Activated T-cell treated with anti-CD3 and anti-CD28 coated beads, Interleukin-2, amount 50 U/mL, for 1 hour (primary cell): Measurements from ENCODE around the gene TRPC4AP.
"Not testable (repeated sequence)": the region's sequence is repeated elsewhere in the genome, so short reads cannot be mapped to it uniquely, and the experiment has no call there.

Experiments used
- DNase-seq: peaks from one replicate; pipeline ENCODE4 v3.0.0-alpha.2; 2020

The TRPC4AP gene, protein sequence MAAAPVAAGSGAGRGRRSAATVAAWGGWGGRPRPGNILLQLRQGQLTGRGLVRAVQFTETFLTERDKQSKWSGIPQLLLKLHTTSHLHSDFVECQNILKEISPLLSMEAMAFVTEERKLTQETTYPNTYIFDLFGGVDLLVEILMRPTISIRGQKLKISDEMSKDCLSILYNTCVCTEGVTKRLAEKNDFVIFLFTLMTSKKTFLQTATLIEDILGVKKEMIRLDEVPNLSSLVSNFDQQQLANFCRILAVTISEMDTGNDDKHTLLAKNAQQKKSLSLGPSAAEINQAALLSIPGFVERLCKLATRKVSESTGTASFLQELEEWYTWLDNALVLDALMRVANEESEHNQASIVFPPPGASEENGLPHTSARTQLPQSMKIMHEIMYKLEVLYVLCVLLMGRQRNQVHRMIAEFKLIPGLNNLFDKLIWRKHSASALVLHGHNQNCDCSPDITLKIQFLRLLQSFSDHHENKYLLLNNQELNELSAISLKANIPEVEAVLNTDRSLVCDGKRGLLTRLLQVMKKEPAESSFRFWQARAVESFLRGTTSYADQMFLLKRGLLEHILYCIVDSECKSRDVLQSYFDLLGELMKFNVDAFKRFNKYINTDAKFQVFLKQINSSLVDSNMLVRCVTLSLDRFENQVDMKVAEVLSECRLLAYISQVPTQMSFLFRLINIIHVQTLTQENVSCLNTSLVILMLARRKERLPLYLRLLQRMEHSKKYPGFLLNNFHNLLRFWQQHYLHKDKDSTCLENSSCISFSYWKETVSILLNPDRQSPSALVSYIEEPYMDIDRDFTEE

DNA sequence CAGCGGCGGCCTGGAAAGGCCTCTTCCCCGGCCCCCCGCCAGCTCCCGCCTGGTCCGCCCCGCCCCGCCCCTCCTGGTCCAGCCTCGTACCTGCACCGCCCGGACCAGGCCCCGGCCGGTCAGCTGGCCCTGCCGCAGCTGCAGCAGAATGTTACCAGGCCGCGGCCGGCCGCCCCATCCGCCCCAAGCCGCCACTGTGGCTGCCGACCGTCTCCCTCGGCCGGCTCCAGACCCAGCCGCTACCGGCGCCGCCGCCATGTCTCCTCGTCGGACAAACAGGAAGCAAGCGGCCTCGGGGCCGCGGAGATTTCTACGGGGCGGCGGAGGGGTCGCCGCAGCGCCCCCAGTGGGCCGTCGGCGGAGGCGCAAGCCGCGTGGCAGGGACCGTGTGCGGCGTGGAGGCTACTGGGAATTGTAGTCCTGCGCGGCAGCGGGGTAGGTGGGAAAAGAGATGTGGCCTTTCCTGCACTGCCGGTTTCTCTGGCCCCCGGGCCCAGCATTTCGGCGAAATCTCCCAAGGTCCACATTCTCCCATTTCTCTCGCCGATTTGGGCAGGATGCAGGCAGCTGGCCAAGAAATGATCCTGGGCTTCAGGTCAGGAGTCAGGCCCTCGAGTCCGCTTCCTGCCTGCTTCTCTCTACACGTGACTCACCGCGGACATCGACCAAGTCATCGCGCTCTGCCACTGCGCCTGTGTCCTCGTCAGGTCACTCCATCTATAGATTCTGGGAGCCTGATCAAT is at the start of gene TRPC4AP:
Gene TRPC4AP (minus strand): TSS at position 284 of the 743 bp plus-strand sequence. CDS start 26 bp downstream, at position 258.
- DNase-seq, result peak; percentile 91

DNA sequence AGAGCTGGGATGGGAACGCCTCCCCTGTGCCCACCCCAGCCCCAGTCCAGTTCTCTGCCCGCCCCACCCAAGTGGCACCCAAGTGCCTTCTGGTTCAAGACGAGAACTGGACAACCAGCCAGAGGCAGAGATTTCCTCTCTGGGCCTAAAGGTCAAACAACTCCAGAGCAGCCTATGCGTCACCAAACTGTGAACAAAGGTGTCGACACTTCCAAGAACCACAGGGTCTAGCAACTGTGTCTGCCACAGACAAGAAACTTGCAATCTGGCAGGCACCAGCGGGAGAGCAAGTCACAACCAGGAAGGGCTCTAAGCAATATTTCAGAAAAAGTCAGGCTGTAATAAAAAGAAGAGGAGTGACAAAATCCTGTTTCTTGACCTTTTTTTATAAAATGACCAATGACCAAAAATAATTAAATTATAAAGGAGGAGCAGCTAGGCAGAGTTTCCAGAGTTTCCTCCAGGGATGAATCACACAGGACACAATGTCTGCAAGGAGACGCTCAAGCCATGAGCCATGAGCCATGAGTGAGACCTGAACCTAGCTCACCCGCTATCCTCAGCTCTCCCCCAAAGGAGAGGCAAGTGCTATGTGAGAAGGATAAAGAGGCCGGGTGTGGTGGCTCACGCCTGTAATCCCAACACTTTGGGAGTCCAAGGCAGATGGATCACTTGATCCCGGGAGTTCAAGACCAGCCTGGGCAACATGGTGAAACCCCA is 43.4 kb upstream of the TRPC4AP start:
- no peak for DNase-seq

DNA sequence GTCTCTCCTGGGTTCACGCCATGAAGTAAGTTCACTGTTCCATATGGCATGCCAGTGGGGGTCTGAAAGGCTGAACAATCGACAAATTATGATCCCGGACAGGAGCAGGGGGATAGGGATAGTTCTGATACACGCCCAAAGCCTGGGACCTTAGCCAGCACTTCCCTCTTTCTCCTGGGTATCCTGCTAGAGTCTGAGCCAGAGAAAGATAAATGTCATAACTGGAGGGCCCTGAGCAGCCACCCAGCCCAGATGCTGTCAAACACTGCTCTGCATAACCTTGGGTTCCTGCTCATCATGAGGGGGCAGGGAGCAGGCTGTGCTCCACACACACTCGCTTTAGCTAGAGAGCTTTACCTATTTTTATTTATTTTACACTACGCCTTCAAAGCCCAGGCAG is 42.3 kb upstream of the TRPC4AP start:
- DNase-seq, result no peak

DNA sequence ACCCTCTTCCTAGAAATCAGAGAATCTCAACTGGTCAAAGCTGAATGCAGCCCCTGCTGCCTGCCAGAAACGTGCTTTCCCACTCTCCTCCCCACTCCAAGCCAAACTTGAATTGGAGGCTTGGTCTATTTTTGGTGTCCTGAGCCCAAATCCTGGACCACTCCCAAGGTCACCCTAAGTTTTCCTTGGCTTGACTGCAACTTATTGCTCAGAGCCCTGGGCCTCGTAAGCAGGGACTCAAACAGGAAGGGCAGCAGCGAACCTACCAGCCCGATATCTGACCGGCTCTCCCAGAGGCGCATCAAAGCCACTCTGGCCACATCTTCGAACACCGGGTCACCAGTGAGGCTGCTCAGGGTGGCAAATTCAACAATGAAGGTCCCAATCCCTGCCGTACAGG is 41.9 kb upstream of the TRPC4AP start:
- no peak for DNase-seq

DNA sequence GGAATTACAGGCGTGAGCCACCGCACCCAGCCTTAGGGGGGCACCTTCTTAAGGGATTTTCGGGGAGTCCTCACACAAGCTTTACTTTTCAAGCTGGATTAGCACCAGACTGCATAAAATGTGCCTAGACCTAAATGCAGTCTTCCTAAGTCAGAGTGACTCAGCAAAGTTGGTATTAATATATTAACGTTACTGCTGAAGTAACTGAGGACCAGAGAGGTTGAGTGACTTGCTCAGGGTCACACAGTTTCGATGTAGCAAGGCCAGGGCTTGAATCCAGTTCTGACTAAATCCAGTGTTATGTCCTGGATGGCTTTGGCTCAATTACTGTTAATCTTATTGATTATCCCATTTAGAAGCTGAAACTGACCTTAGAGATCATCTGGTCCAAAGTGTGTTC is 41.1 kb upstream of the TRPC4AP start:
- DNase-seq, result no peak

DNA sequence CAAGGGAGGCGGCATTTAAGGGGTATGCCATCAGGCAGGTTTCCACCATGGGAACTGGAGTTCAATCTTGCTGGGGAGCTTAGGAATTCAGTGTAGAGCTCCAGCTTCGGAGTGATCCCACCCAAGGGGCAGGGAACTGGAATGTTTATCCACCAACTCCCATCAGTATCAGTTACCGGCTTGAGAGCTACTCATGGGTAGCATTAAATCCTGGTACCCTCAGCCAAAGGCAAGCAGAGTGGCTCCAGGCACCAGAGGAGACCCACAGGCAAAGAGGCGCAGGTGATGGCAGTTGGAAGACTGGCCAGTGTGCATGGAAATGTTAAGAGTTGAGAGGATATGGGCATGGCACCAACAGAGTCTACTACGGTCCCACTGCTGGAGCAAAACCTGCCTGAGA is 40.4 kb upstream of the TRPC4AP start:
- DNase-seq, result no peak

DNA sequence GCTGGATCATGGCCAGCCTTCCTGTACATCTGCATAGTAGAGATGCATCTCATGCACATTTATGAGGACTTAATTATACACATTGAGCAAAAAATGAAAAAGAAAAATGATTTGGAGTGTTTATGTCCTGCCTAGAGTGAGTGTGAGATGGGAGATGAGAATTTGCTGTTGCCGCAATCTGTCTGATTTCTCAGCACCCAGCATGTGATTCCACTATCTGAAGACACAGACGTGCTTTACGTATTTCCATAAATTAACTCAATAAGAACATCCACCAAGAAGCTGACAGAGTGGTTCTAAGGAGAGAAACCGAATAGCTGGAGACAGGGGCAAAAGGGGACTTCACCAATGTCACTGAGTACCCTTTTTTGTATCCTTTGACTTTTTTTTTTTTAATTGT is 39.3 kb upstream of the TRPC4AP start:
- DNase-seq, result no peak

DNA sequence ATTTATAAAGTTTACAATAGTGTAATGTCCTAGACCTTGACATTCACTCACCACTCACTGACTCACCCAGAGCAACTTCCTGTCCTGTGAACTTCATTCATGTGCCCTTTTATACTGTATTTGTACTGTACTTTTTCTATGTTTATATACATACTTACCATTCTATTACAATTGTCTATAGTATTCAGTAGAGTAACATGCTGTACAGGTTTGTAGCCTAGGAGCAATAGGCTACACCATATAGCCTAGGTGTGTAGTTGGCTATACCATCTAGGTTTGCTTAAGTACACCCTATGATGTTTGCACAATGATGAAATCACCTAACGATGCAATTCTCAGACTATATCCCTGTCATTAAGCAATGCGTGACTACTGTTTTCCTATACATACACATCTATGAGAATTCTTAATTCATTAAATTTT is 37.1 kb upstream of the TRPC4AP start:
- DNase-seq, result no peak

DNA sequence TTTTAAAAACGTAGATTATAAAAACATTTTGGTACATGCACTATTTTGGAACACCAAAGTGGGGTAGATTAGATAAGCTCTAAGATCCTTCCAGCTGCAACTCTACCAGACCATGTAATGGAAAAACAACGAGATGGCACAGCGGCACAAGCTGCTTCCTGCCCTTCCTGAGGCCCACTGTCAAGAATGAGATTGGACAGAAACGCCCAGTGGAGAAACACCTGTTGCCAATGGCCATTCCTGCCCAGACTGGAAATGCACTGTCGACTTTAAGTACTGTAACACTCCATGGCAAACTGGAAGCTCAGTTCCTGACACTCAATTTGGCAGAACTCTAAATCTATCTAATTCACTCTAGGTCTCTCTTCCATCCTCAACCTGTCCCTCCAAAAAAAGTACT is 33.1 kb upstream of the TRPC4AP start:
- DNase-seq, result no peak

DNA sequence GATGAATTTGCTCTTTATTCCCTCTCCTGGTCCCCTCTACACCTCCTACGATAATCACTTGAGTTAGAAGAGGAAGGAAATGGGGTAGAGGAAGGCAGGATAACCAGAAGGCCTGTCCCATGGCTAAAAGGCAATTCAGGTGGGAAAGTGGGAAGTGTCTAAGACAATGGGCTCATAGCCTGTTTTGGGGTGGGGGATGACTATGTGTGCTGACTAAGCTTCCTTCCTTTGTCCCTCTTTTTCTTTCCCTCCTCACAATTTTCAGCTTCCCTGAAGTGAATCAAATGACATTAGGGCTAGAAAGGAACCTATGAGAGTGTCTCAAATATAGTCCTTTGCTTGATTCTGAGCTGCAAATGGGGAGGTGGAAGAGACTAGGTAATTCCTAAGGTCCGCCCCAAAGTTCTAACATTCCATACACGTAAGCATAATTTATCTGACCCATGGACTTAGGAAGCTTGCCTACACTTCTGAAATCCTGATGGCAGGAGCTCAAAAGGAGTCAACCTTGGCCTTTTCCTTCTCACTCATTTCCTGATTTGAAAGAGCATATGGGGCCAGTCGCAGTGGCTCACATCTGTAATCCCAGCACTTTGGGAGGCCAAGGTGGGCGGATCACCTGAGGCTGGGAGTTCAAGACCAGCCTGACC is 30.3 kb upstream of the TRPC4AP start:
- DNase-seq, result no peak

DNA sequence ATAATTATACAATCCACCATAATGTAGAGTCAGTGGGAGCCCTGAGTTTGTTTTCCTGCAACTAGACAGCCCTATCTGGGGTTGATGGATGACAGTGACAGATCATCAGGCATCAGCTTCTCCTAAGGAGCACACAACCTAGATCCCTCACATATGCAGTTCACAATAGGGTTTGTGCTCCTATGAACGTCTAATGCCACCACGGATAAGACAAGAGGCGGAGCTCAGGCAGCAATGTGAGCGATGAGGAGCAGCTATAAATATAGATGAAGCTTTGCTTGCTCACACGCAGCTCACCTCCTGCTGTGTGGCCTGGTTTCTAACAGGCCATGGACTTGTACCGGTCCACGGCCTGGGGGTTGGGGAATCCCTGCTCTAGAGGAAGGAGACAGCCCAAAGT is 28.6 kb upstream of the TRPC4AP start:
- DNase-seq, result no peak

DNA sequence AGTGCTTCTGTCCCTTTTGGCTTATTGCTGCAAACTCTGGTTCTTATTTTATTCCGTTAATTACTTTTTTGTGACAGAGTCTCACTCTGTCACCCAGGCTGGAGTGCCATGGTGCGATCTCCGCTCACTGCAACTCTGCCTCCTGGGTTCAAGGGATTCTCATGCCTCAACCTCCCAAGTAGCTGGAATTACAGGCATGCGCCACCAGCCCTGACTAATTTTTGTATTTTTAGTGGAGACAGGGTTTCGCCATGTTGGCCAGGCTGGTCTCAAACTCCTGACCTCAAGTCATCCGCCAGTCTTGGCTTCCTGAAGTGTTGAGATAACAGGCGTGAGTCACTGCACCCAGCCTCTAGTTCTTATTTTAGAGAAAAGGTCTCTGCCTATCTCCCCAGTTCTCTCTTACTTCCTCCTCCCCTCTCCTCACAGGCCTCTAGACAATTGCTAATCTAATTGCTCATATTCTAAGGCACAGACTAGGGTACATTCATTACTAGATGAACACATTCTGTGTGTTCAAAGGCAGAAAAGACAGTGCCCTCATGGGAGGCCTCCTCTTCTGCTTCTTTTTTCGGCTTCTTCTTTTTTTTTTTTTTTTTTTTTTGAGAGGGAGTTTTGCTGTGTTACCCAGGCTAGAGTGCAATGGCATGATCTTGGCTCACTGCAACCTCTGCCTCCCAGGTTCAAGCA is 27.6 kb upstream of the TRPC4AP start:
- DNase-seq, result no peak

DNA sequence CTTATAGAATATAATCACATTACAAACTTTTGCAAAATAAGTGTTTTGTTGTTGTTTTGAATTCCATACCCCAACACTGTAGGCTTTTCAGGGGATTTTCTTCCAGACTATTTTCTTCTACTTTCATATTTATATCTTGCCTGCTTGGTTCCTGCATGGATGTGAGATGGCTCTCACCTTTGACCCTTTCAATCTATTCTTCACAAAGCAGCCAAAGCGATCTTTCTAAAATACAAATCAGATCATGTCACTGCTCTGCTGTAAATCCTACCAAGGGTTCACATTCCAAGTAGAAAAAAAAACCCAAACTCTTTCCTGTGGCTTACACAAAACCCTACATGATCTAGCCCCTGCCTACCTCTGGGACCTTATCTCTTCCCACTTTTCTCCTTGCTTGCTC is 25.0 kb upstream of the TRPC4AP start:
- DNase-seq, result no peak

DNA sequence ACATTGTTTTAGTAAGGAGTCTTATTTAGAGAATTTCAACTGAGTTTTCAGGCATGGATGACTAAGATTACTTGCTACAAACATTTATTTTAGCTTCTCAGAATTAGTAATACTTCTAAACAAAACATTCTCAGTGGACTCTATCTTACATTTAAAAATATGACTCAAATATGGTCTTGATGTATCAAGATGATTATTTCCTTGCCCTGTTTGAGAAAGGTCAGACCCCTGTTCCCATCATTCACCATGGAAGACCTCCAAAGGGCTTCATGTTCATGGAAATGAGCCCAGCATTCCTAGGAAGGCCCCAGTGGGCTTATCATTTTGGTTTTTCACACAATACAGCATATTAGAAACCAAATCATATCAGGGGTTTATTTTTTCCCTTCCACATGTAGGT is 24.6 kb upstream of the TRPC4AP start:
- no peak for DNase-seq

DNA sequence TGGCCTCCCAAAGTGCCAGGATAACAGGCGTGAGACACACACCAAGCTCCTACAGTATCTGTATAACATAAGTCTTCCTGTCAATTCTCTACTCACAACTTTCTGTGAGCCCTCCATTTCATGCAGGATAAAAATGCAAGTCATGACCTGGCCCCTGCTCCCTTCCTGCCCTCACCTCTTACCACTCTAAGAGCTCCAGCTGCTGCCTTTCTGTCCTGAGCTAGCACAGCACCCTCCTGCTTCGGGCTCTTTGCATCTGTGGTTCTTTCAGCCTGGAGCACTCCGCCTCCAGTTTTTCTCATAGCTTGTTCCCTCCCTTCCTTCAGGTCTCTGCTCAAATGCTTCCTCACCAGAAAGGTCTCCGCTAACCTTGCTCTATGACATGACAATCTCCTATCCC is 23.7 kb upstream of the TRPC4AP start:
- DNase-seq, result no peak

DNA sequence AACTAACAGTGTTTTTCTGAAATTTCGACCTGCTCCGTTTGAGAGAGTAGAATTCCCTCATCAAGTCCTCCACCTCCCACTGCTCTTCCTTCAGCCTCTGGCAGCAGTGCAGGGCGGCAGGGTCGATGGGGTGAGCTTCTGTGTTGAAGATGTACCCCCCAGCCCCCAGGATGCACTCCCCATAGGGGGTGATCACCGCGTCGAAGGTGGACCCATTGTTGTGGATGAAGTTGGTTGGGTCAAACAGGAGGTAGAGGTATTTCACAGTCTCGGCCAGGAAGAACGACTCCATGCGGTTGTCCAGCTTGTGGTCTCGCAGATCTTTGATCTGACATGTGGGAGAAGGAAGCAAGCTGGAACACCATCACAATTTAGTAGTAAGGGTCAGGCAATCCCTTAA is 23.0 kb upstream of the TRPC4AP start:
- DNase-seq, result no peak

DNA sequence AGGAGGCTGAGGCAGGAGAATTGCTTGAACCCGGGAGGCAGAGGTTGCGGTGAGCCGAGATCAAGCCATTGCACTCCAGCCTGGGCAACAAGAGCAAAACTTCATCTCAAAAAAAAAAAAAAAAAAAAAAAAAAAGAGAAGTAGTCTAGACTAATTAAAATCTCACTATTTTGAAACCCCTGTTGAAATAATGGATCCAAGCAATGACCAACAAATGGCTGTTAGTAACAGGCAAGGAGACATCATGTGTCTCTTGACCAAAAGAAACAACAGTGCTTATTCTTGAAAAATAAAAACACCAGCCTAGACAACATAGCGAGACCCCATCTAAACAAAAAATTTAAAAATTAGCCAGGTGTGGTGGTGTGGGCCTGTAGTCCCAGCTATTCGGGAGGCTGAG is 19.7 kb upstream of the TRPC4AP start:
- DNase-seq, result not testable (repeated sequence)

DNA sequence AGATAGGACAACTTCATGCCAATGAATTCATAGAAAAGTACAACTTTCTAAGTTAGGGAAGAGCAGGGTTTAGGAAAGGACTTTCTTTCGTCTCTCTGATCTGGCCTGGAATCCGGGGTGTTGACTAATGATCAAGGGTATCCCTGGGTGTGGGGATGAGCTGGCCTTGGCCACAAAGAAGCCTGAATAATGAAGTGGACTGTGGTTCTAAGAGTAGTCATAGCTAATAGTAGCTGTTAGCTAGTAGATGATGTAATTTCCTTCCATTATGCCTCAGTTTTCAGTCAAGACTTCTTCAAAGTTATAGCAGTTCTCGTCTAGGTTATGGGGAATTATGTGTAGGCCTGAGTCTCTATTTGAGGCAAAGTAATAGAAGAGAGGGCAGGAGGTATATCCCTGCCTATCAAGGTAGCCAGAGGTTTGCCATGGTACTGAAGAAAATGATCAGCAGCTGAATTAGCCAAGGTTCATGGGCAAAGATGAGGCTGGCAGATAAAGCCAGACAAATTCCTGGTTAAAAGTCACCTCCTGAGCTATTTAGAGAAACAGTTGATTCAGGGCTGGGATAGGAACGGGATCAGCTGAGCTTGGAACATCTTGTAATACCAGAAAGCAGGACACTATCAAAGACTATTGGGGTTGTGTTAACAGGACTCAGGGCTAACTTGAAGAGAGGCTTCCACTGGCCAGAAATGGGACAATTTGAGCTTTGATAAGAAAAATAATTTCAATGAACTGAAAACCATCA is 18.7 kb upstream of the TRPC4AP start:
- no peak for DNase-seq

DNA sequence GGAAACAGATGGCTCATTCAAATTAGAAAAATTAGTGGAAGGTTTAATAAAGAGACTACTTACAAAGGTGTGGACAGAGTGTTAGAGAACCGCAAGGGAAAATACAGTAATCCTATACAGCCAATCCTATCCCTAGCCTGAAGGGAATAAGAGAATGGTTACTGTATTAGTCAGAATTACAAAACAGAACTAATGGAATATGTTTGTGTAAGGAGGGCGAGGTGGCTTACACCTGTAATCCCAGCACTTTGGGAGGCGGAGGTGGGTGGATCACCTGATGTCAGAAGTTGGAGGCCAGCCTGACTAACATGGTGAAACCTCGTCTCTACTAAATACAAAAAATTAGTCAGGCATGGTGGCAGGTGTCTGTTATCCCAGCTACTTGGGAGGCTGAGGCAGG is 16.3 kb upstream of the TRPC4AP start:
- no peak for DNase-seq

DNA sequence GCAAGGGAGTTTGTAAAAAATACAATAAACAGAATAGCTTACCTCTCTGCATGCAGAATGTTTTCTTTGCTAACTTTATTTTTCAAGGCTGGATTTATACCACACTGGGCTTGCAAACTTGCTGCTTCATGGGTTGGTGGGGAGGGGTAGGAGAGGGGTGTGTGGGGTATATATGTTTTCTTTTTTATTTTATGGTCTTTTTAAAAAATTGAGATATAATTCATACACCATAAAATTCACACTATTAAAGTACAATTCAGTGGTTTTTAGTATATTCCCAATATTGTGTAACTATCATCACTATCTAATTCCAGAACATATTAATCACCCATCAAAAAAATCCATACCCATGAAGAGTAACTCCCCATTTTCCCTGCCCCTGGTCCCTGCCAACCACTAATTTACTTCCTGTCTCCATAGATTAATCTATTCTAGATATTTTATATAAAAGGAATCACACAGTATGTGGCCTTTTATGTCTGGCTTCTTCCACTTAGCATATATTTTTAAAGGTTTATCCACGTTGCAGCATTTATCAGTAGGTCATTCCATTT is 14.3 kb upstream of the TRPC4AP start:
- DNase-seq, result no peak
